Fibroblast of pulmonary artery (primary cell): ENCODE measurements around the gene UBR4.

Experiments
- DNase-seq: peaks from one replicate; pipeline ENCODE4 v3.0.0-alpha.2; 2010; ENCODE audit warnings: low read depth
- H3K4me3 ChIP-seq: replicated peaks from 2 replicates; pipeline ENCODE4 v1.5.1; 2011; ENCODE audit warnings: low read depth, mild to moderate bottlenecking, control low read depth, low read length, moderate library complexity
- CTCF ChIP-seq: IDR thresholded peaks from 2 replicates; pipeline ENCODE4 v1.5.1; 2011; ENCODE audit warnings: mild to moderate bottlenecking, control low read depth, low read length, inconsistent platforms; ENCODE audit errors: missing control alignments

UBR4 gene

GRCh38 chr1:19062258-19063029 is 147.6 kb downstream of the UBR4 start:
- H3K4me3 ChIP-seq = no peak overlapping the region
- TF ChIP-seq CTCF = no peak
- no peak for DNase-seq

GRCh38 chr1:19061798-19062197 is 148.3 kb downstream of the UBR4 start:
- H3K4me3 ChIP-seq = no peak overlapping the region
- no peak for TF ChIP-seq CTCF
- DNase-seq = no peak

GRCh38 chr1:19061343-19061742 is 148.7 kb downstream of the UBR4 start:
- TF ChIP-seq CTCF = no peak
- H3K4me3 ChIP-seq = no peak overlapping the region
- no peak for DNase-seq

GRCh38 chr1:19059773-19060172 is 150.3 kb downstream of the UBR4 start:
- TF ChIP-seq CTCF = no peak
- no peak for DNase-seq
- no peak overlapping the region for H3K4me3 ChIP-seq

GRCh38 chr1:19058476-19058797 is 151.6 kb downstream of the UBR4 start:
- no peak overlapping the region for H3K4me3 ChIP-seq
- TF ChIP-seq CTCF = no peak
- DNase-seq = no peak

- no peak overlapping the region for H3K4me3 ChIP-seq
- DNase-seq = no peak
- no peak for TF ChIP-seq CTCF
These were observed 152.1 kb downstream of the UBR4 start for GRCh38 chr1:19057784-19058475.
